ENCODE results near the gene RAB42. TPM values are rescaled to one million over a fixed set of nuclear protein-coding genes. Genes with fewer than 3 reads are reported as not detected.

RAB42 gene
- total and polyA plus RNA-seq, 12 donors, result 0.17 to 3.4 (median 0.54) TPM

Other genes with a start within 250 kb of the RAB42 start
- 10 to 100 TPM; 14.0 to 24.9 (median 18.5) TPM for gene PHACTR4, start 222.5 kb upstream of the RAB42 start, total RNA-seq
- 10 to 100 TPM; 17.0 to 36.1 TPM for gene PHACTR4, start 222.5 kb upstream of the RAB42 start, polyA plus RNA-seq
- 10 to 100 TPM in 1 of 10 donors, 1 to 10 TPM in 9; 2.3 to 17.8 (median 3.9) TPM for gene RCC1, start 86.2 kb upstream of the RAB42 start, total RNA-seq
- 10 to 100 TPM in 1 of 2 donors, 1 to 10 TPM in 1; 3.8 to 15.3 TPM for gene RCC1, start 86.2 kb upstream of the RAB42 start, polyA plus RNA-seq
- gene TRNAU1AP, start 39.2 kb upstream of the RAB42 start, total RNA-seq, result 10 to 100 TPM; 13.1 to 21.2 (median 15.2) TPM
- 10 to 100 TPM; 17.3 to 21.4 TPM for gene TRNAU1AP, start 39.2 kb upstream of the RAB42 start, polyA plus RNA-seq
- 10 to 100 TPM; 17.2 to 27.4 (median 19.4) TPM for gene TAF12, start 50.8 kb downstream of the RAB42 start, total RNA-seq
- 10 to 100 TPM; 29.6 to 41.6 TPM for gene TAF12, start 50.8 kb downstream of the RAB42 start, polyA plus RNA-seq
- not detected for gene RNU11, start 56.3 kb downstream of the RAB42 start, total RNA-seq
- not detected for gene RNU11, start 56.3 kb downstream of the RAB42 start, polyA plus RNA-seq
- 1 to 10 TPM; 5.1 to 7.4 (median 6.4) TPM for gene GMEB1, start 76.5 kb downstream of the RAB42 start, total RNA-seq
- 1 to 10 TPM; 2.0 to 3.7 TPM for gene GMEB1, start 76.5 kb downstream of the RAB42 start, polyA plus RNA-seq
- 10 to 100 TPM; 31.2 to 57.1 (median 44.6) TPM for gene YTHDF2, start 144.7 kb downstream of the RAB42 start, total RNA-seq
- 10 to 100 TPM; 22.6 to 22.9 TPM for gene YTHDF2, start 144.7 kb downstream of the RAB42 start, polyA plus RNA-seq
- under 1 TPM in 2 of 10 donors, not detected in 8; 0.02 to 0.04 TPM for gene OPRD1, start 219.9 kb downstream of the RAB42 start, total RNA-seq
- not detected for gene OPRD1, start 219.9 kb downstream of the RAB42 start, polyA plus RNA-seq